Mammary epithelial cell (primary cell): ENCODE data around the gene GRID1.

Source experiments
- EZH2 ChIP-seq: IDR thresholded peaks from 2 replicates; pipeline ENCODE4 v1.6.1; 2012; ENCODE audit warnings: low read length, inconsistent platforms, borderline replicate concordance
- TF ChIP-seq, protein P1 (sequence below), 2 donors: IDR thresholded peaks in 1 of 2; conservative IDR thresholded peaks in 1 of 2; 2 replicates each; pipeline ENCODE4 v1.5.1; 2011 to 2012; ENCODE audit warnings: inconsistent platforms in 2 of 2, low read length in 2 of 2, mild to moderate bottlenecking in 2 of 2, control low read depth in 1 of 2, low read depth in 1 of 2; ENCODE audit not compliant: insufficient read depth in 1 of 2; ENCODE audit errors: extremely low read depth in 1 of 2

DNA sequence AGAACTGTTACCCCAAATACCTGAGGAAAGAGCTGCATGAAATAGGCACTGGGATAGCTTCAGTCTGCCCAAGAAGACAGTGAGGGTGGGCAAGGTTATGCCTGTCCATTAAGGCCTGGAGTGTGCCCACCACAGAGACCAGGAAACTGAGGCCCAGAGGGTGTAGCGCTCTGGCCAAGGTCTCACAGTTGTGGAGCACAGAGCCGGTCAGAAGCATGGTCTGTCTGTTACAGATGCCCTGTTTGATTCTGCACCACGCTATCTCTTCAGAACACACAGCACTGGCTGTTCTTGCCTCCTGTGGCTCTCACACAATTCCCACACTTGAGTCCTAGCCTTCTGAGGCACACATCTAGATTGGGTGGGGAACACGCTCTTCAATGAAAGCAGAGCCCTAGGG is 261.4 kb downstream of the GRID1 start:
- TF ChIP-seq, protein P1, sequence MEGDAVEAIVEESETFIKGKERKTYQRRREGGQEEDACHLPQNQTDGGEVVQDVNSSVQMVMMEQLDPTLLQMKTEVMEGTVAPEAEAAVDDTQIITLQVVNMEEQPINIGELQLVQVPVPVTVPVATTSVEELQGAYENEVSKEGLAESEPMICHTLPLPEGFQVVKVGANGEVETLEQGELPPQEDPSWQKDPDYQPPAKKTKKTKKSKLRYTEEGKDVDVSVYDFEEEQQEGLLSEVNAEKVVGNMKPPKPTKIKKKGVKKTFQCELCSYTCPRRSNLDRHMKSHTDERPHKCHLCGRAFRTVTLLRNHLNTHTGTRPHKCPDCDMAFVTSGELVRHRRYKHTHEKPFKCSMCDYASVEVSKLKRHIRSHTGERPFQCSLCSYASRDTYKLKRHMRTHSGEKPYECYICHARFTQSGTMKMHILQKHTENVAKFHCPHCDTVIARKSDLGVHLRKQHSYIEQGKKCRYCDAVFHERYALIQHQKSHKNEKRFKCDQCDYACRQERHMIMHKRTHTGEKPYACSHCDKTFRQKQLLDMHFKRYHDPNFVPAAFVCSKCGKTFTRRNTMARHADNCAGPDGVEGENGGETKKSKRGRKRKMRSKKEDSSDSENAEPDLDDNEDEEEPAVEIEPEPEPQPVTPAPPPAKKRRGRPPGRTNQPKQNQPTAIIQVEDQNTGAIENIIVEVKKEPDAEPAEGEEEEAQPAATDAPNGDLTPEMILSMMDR (conservative IDR thresholded peaks at IDR 0.05 in 1 of 2, IDR thresholded peaks at IDR 0.05 in 1 of 2; ENCODE audit: extremely low read depth in 1 of 2, insufficient read depth in 1 of 2, low read depth in 1 of 2, low read length in 2 of 2) = no peak
- no peak for TF ChIP-seq EZH2
